ENCODE data around the gene OPCML.

The OPCML gene

GRCh38 chr11:133503776-133504175, 28.5 kb downstream of the OPCML start:
- no peak for TF ChIP-seq CTCF (IDR thresholded peaks at IDR 0.05; ENCODE audit: control insufficient read depth, insufficient read depth, low read depth, low read length, missing control alignments)

GRCh38 chr11:133503236-133503635, 29.1 kb downstream of the OPCML start:
- no peak for TF ChIP-seq CTCF (IDR thresholded peaks at IDR 0.05; ENCODE audit: control insufficient read depth, insufficient read depth, low read depth, low read length, missing control alignments)
- DNase-seq (ENCODE audit: low read depth) = no peak
- H3K4me3 ChIP-seq (ENCODE audit: control insufficient read depth, low read depth, low read length) = no peak overlapping the region

More at GRCh38 chr11:133503776-133504175, 28.5 kb downstream of the OPCML start:
- no peak for DNase-seq (ENCODE audit: low read depth)
- H3K4me3 ChIP-seq (ENCODE audit: control insufficient read depth, low read depth, low read length) = no peak overlapping the region

- no peak for DNase-seq (ENCODE audit: low read depth)
- TF ChIP-seq CTCF (IDR thresholded peaks at IDR 0.05; ENCODE audit: control insufficient read depth, insufficient read depth, low read depth, low read length, missing control alignments) = no peak
- H3K4me3 ChIP-seq (ENCODE audit: control insufficient read depth, low read depth, low read length) = no peak overlapping the region
These were observed 30.4 kb downstream of the OPCML start for GRCh38 chr11:133501643-133502539.

- DNase-seq (ENCODE audit: low read depth) = no peak
- H3K4me3 ChIP-seq (ENCODE audit: control insufficient read depth, low read depth, low read length) = no peak overlapping the region
- no peak for TF ChIP-seq CTCF (IDR thresholded peaks at IDR 0.05; ENCODE audit: control insufficient read depth, insufficient read depth, low read depth, low read length, missing control alignments)
These were observed 31.4 kb downstream of the OPCML start for GRCh38 chr11:133500936-133501335.

GRCh38 chr11:133500435-133500834, 31.9 kb downstream of the OPCML start:
- DNase-seq (ENCODE audit: low read depth) = no peak
- H3K4me3 ChIP-seq (ENCODE audit: control insufficient read depth, low read depth, low read length) = no peak overlapping the region
- TF ChIP-seq CTCF (IDR thresholded peaks at IDR 0.05; ENCODE audit: control insufficient read depth, insufficient read depth, low read depth, low read length, missing control alignments) = no peak

- TF ChIP-seq CTCF (IDR thresholded peaks at IDR 0.05; ENCODE audit: control insufficient read depth, insufficient read depth, low read depth, low read length, missing control alignments) = no peak
- DNase-seq (ENCODE audit: low read depth) = no peak
These were observed 33.3 kb downstream of the OPCML start for GRCh38 chr11:133498969-133499368.

More at GRCh38 chr11:133498969-133499368, 33.3 kb downstream of the OPCML start:
- H3K4me3 ChIP-seq (ENCODE audit: control insufficient read depth, low read depth, low read length) = no peak overlapping the region

Data from AG09309 (cell line).